HepG2 (cell line): ENCODE data around the gene GPR62. TPM values are rescaled to one million over a fixed set of nuclear protein-coding genes. Genes with fewer than 3 reads are reported as not detected.

Experiments used
- ATAD3A ChIP-seq: sonication (generic); formaldehyde crosslinking; IDR thresholded peaks from 2 replicates; pipeline ENCODE4 v1.4.0; 2020; ENCODE audit warnings: missing genetic modification reagents
- CEBPG ChIP-seq: IDR thresholded peaks from 2 replicates; pipeline ENCODE4 v1.6.1; 2016
- FOXA3 ChIP-seq: IDR thresholded peaks from 2 replicates; pipeline ENCODE4 v1.6.1; 2016; ENCODE audit warnings: missing genetic modification reagents, missing compliant biosample characterization
- GLMP ChIP-seq: sonication (generic); formaldehyde crosslinking; IDR thresholded peaks from 2 replicates; pipeline ENCODE4 v1.9.0; 2021; ENCODE audit warnings: missing genetic modification reagents, mild to moderate bottlenecking, borderline replicate concordance
- MLLT10 ChIP-seq: sonication (generic); formaldehyde crosslinking; IDR thresholded peaks from 2 replicates; pipeline ENCODE4 v1.4.0; 2020; ENCODE audit warnings: missing genetic modification reagents
- ONECUT2 ChIP-seq: sonication (generic); formaldehyde crosslinking; IDR thresholded peaks from 2 replicates; pipeline ENCODE4 v1.4.0; 2020; ENCODE audit warnings: missing genetic modification reagents
- SIN3B ChIP-seq: fragments of 150-350 bp; IDR thresholded peaks from 2 replicates; pipeline ENCODE4 v1.6.1; 2014; ENCODE audit warnings: low read length
- SP1 ChIP-seq, 2 experiments: fragments of 450-650 bp in 1 of 2; sonication (generic) in 1 of 2; formaldehyde crosslinking in 1 of 2; IDR thresholded peaks; 2 replicates each; pipeline versions ENCODE4 v1.4.0 to v1.6.1; 2016 to 2020; ENCODE audit warnings: missing genetic modification reagents in 1 of 2
- ZBTB37 ChIP-seq: sonication (generic); formaldehyde crosslinking; IDR thresholded peaks from 2 replicates; pipeline ENCODE4 v1.4.0; 2020; ENCODE audit warnings: mild to moderate bottlenecking, missing genetic modification reagents
- ZFY ChIP-seq: sonication (generic); formaldehyde crosslinking; IDR thresholded peaks from 2 replicates; pipeline ENCODE4 v1.4.0; 2020; ENCODE audit warnings: missing genetic modification reagents
- ZNF136 ChIP-seq: sonication (generic); formaldehyde crosslinking; IDR thresholded peaks from 2 replicates; pipeline ENCODE4 v1.8.1; 2022; ENCODE audit warnings: low read depth, mild to moderate bottlenecking, moderate library complexity, missing genetic modification reagents
- ZNF138 ChIP-seq: sonication (generic); formaldehyde crosslinking; IDR thresholded peaks from 2 replicates; pipeline ENCODE4 v1.5.0; 2020; ENCODE audit warnings: mild to moderate bottlenecking, low read depth, missing genetic modification reagents
- ZNF350 ChIP-seq: sonication (generic); formaldehyde crosslinking; IDR thresholded peaks from 2 replicates; pipeline ENCODE4 v1.4.0; 2020; ENCODE audit warnings: mild to moderate bottlenecking, low read depth, missing genetic modification reagents, borderline replicate concordance
- ZUFSP ChIP-seq: sonication (generic); formaldehyde crosslinking; IDR thresholded peaks from 2 replicates; pipeline ENCODE4 v1.9.0; 2021; ENCODE audit warnings: missing genetic modification reagents, mild to moderate bottlenecking, borderline replicate concordance
- polyA plus RNA-seq, 8 experiments: library from polyadenylated mRNA; depleted of rRNA in 3 of 8; stranded (reverse) in 7 of 8; unstranded in 1 of 8; fragments of >200 nt; fragmentation: Illumina TruSeq in 4 of 8; extraction: Trizol in 4 of 8; gene quantifications; 2 replicates each; pipeline versions ENCODE4 v1.2.1 to v1.2.3, GENCODE V29; 2011 to 2016; ENCODE audit warnings: low read depth in 4 of 8, missing spikeins in 1 of 8, mixed read lengths in 1 of 8; ENCODE audit not compliant: insufficient read depth in 1 of 8
- total RNA-seq, 5 experiments: library from RNA; depleted of rRNA; stranded (reverse); fragments of >200 nt; fragmentation: Illumina TruSeq; extraction: Trizol; gene quantifications; 2 replicates each; pipeline ENCODE4 v1.2.3, GENCODE V29; 2016; ENCODE audit warnings: low read depth in 1 of 5
- TF ChIP-seq, protein P1 (sequence below): sonication (generic); formaldehyde crosslinking; IDR thresholded peaks from 2 replicates; pipeline ENCODE4 v1.4.0; 2020; ENCODE audit warnings: mild to moderate bottlenecking, low read depth, missing genetic modification reagents
- TF ChIP-seq, protein P2 (sequence below): sonication (generic); formaldehyde crosslinking; IDR thresholded peaks from 2 replicates; pipeline ENCODE4 v1.4.0; 2020; ENCODE audit warnings: mild to moderate bottlenecking, missing genetic modification reagents
- TF ChIP-seq, protein P3 (sequence below): sonication (generic); formaldehyde crosslinking; conservative IDR thresholded peaks from 2 replicates; pipeline ENCODE4 v1.5.0; 2020; ENCODE audit warnings: missing genetic modification reagents
- TF ChIP-seq, protein P4 (sequence below): sonication (generic); formaldehyde crosslinking; IDR thresholded peaks from 2 replicates; pipeline ENCODE4 v1.5.1; 2020; ENCODE audit warnings: mild to moderate bottlenecking, missing genetic modification reagents, moderate library complexity

Gene GPR62
- total and polyA plus RNA-seq, 2 of the 13 experiments (the other 11 are each of a cell fraction or from before 2014, with no cell fraction given): not detected

DNA sequence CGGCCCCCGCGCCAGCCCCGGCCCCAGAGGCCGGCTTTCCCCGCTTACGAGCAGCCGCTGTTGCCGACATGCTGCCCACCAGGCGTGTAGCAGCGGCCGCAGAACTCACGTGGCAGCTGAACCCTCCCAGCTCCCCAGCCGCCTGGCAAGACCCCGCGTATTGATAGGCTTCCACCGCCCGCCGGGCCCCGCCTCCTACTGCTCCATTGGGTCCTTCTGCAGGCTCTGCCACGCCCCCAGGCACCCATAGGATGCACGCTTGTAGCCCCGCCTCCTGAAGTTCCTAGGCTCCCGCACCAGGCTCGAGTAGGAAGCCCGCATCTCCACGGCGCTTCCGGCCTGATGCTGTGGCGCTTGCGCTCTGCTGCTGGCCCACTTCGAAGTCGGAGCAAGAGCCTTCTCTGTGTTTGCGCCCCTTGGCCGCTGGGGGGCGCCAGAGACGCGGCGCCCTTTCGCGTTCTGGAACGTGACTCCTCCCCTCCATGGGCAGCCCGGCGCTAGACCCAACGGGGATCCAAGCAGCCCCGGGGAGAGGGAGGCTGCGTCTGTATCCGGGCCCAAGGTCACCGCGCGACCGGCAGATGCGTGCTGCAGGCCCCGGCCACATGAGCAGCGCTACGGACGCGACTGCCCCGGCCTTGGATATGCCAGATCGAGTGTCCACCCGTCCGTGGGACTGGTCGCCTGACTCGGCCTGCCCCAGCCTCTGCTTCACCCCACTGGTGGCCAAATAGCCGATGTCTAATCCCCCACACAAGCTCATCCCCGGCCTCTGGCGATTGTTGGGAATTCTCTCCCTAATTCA is 13.2 kb upstream of the GPR62 start, which contains the start of the genes PARP3 and RRP9 (continued):
- TF ChIP-seq ATAD3A (CRISPR knock-in tag) (peak; percentile 85; the same call in 1 of the 2 replicates), ZBTB37 (CRISPR knock-in tag) (no peak), MLLT10 (no peak), ZUFSP (no peak), ZFY (peak; percentile 94), ZNF138 (peak; percentile 83), ZNF136 (CRISPR knock-in tag) (no peak), SP1 (IDR thresholded peaks at IDR 0.05) (peak; percentile 89; the same call in 1 of the 2 replicates), SP1 (CRISPR knock-in tag; IDR thresholded peaks at IDR 0.05) (peak; percentile 97), CEBPG (CRISPR knock-in tag) (peak; percentile 25), ONECUT2 (CRISPR knock-in tag) (peak; percentile 27), SIN3B (peak; percentile 57; the same call in 1 of the 2 replicates), FOXA3 (CRISPR knock-in tag) (no peak; the same call in none of the 2 replicates), GLMP (no peak), ZNF350 (CRISPR knock-in tag) (peak; percentile 96)
- TF ChIP-seq, protein P1, sequence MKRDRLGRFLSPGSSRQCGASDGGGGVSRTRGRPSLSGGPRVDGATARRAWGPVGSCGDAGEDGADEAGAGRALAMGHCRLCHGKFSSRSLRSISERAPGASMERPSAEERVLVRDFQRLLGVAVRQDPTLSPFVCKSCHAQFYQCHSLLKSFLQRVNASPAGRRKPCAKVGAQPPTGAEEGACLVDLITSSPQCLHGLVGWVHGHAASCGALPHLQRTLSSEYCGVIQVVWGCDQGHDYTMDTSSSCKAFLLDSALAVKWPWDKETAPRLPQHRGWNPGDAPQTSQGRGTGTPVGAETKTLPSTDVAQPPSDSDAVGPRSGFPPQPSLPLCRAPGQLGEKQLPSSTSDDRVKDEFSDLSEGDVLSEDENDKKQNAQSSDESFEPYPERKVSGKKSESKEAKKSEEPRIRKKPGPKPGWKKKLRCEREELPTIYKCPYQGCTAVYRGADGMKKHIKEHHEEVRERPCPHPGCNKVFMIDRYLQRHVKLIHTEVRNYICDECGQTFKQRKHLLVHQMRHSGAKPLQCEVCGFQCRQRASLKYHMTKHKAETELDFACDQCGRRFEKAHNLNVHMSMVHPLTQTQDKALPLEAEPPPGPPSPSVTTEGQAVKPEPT (CRISPR knock-in tag): peak; percentile 67
- TF ChIP-seq, protein P2, sequence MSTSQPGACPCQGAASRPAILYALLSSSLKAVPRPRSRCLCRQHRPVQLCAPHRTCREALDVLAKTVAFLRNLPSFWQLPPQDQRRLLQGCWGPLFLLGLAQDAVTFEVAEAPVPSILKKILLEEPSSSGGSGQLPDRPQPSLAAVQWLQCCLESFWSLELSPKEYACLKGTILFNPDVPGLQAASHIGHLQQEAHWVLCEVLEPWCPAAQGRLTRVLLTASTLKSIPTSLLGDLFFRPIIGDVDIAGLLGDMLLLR (CRISPR knock-in tag): peak; percentile 81; the same call in 1 of the 2 replicates
- TF ChIP-seq, protein P3, sequence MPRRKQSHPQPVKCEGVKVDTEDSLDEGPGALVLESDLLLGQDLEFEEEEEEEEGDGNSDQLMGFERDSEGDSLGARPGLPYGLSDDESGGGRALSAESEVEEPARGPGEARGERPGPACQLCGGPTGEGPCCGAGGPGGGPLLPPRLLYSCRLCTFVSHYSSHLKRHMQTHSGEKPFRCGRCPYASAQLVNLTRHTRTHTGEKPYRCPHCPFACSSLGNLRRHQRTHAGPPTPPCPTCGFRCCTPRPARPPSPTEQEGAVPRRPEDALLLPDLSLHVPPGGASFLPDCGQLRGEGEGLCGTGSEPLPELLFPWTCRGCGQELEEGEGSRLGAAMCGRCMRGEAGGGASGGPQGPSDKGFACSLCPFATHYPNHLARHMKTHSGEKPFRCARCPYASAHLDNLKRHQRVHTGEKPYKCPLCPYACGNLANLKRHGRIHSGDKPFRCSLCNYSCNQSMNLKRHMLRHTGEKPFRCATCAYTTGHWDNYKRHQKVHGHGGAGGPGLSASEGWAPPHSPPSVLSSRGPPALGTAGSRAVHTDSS (CRISPR knock-in tag): no peak
- TF ChIP-seq, protein P4, sequence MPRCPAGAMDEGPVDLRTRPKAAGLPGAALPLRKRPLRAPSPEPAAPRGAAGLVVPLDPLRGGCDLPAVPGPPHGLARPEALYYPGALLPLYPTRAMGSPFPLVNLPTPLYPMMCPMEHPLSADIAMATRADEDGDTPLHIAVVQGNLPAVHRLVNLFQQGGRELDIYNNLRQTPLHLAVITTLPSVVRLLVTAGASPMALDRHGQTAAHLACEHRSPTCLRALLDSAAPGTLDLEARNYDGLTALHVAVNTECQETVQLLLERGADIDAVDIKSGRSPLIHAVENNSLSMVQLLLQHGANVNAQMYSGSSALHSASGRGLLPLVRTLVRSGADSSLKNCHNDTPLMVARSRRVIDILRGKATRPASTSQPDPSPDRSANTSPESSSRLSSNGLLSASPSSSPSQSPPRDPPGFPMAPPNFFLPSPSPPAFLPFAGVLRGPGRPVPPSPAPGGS (CRISPR knock-in tag): peak; percentile 75; the same call in 1 of the 2 replicates
